Naive thymus-derived CD8-positive, alpha-beta T cell (primary cell): Measurements from ENCODE around the gene B3GALT4. TPM values are rescaled to one million over a fixed set of nuclear protein-coding genes. Genes with fewer than 3 reads are reported as not detected.
"Not testable (repeated sequence)": the region's sequence is repeated elsewhere in the genome, so short reads cannot be mapped to it uniquely, and the experiment has no call there.

Source experiments
- ATAC-seq, 2 donors: fragments of 150-1000 bp; cut with Tn5 transposase in 1 of 2; sonication (Bioruptor Pico), chemical (Tn5 transposase) in 1 of 2; 1 replicate in 1 of 2; 2 replicates in 1 of 2; pipeline ENCODE4 v1.10.0; 2021; ENCODE audit warnings: mild to moderate bottlenecking in 2 of 2, moderate library complexity in 2 of 2
- POLR2A ChIA-PET: fragments of 350-600 bp; sonication (Branson Sonifier 250); formaldehyde crosslinking; loops from one replicate; lab custom pipeline; 2021; ENCODE audit warnings: antibody characterized with exemption; lab: Charles Lee
- DNase-seq, 10 donors: peaks; one replicate each; pipeline versions ENCODE4 v3.0.0 to v3.0.0-alpha.2; 2020 to 2022
- H3K27ac Mint-ChIP-seq, 10 donors: one replicate each; pipeline ENCODE4 v1.8.0; 2020 to 2022; ENCODE audit warnings: mild to moderate bottlenecking in 10 of 10, mixed read lengths in 10 of 10, moderate library complexity in 4 of 10, inconsistent platforms in 1 of 10
- H3K27me3 Mint-ChIP-seq, 5 donors: one replicate each; pipeline ENCODE4 v1.8.0; 2021 to 2022; ENCODE audit warnings: mixed read lengths in 5 of 5
- H3K36me3 Mint-ChIP-seq, 3 donors: one replicate each; pipeline ENCODE4 v1.8.0; 2020 to 2022; ENCODE audit warnings: mixed read lengths in 3 of 3, mild to moderate bottlenecking in 2 of 3, inconsistent platforms in 1 of 3
- H3K4me1 Mint-ChIP-seq, 4 donors: one replicate each; pipeline ENCODE4 v1.8.0; 2021 to 2022; ENCODE audit warnings: mixed read lengths in 4 of 4
- H3K4me3 Mint-ChIP-seq, 10 donors: one replicate each; pipeline ENCODE4 v1.8.0; 2020 to 2022; ENCODE audit warnings: mild to moderate bottlenecking in 10 of 10, mixed read lengths in 10 of 10, moderate library complexity in 6 of 10, inconsistent platforms in 1 of 10
- H3K9me3 Mint-ChIP-seq, 9 donors: one replicate each; pipeline ENCODE4 v1.8.0; 2020 to 2022; ENCODE audit warnings: mixed read lengths in 9 of 9, mild to moderate bottlenecking in 3 of 9, inconsistent platforms in 1 of 9, moderate library complexity in 1 of 9
- polyA plus RNA-seq, 3 donors: library from polyadenylated mRNA; unstranded; fragments of 300-500 nt; fragmentation: Illumina TruSeq; gene quantifications; one replicate each; pipeline ENCODE4 v1.2.3, GENCODE V29; 2021
- total RNA-seq, 8 experiments: library from RNA in 2 of 8; stranded (reverse) in 2 of 8; gene quantifications; one replicate each; pipeline ENCODE4 v1.2.3 and lab custom pipeline; 2021 to 2026

The B3GALT4 gene
- total and polyA plus RNA-seq, 5 experiments from 2014 or later = 14.5 to 41.9 (median 20.4) TPM

DNA sequence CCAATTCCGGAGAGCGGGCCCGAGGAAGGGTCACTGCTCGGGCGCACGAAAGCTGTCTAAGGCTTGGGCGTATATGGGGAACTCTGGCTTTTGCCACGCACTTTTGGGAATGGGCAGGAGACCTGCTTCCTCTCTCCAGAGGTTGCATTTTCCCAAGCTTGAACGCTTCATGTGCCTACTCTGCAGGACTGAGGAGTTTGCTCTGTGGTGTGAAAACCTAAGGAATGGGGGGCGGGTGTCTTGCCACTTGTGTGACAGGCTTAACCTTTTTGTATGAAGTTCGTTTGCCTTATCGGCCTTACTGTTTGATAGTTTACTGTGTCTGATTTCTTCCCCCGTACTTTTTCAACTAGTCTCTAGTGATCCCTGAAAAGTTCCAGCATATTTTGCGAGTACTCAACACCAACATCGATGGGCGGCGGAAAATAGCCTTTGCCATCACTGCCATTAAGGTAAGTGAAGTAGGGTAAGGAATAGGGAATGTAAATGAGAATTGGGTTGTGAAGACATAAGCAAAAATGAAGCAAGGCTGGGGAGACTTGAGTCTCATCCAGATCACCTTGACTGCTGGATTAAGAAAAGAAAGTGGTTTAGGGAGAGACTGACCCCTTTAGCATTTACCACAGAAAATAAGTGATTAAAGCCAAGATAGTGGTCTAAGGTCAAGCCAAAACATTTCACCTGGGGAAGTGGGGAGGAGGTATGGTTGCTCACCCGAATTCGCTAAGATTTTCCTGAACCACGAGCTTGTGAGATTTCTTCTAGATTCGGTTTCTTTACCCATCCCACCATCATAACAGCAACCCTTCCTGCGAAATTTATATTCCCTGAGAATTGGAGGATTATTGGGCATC is 4.4 kb upstream of the B3GALT4 start:
- ATAC-seq = peak; percentile 1 to 8
- Mint-ChIP-seq H3K4me1 (peaks cover 35 to 75% (median 73%) of the 10 kb centered on the region in 4 donors), H3K4me3 (peak overlapping the region; percentile 92 to 99 (median 96)), H3K9me3 (no peaks in the 10 kb centered on the region), H3K27ac (peak overlapping the region; percentile 99 to 100 (median 99)), H3K36me3 (peaks cover 0 to 63% (median 8%) of the 10 kb centered on the region in 3 donors), H3K27me3 (no peaks in the 10 kb centered on the region)
- POLR2A ChIA-PET = interaction anchor here (0.8 to 5.4 kb wide), 30 partner anchors 10 to 427 kb away, joined by 3 to 93 read pairs (median 7); partner anchors contain the start of genes CUTA, PFDN6, RGL2 and RING1
- DNase-seq = no peak

- Mint-ChIP-seq H3K27ac (peak overlapping the region; percentile 99 to 100 (median 99)), H3K27me3 (no peaks in the 10 kb centered on the region), H3K9me3 (no peaks in the 10 kb centered on the region), H3K36me3 (peaks cover 0 to 59% (median 4%) of the 10 kb centered on the region in 3 donors), H3K4me3 (peak overlapping the region; percentile 92 to 99 (median 96)), H3K4me1 (peaks cover 36 to 82% (median 75%) of the 10 kb centered on the region in 4 donors)
- no peak for ATAC-seq
- POLR2A ChIA-PET = interaction anchor here (1.1 to 5.4 kb wide), 8 partner anchors 9 to 157 kb away, joined by 3 to 93 read pairs (median 44); partner anchors contain the start of genes PFDN6, RGL2, WDR46 and ZBTB22
- DNase-seq = no peak
Observed at GRCh38 chr6:33273129-33273923, 3.6 kb upstream of the B3GALT4 start.

DNA sequence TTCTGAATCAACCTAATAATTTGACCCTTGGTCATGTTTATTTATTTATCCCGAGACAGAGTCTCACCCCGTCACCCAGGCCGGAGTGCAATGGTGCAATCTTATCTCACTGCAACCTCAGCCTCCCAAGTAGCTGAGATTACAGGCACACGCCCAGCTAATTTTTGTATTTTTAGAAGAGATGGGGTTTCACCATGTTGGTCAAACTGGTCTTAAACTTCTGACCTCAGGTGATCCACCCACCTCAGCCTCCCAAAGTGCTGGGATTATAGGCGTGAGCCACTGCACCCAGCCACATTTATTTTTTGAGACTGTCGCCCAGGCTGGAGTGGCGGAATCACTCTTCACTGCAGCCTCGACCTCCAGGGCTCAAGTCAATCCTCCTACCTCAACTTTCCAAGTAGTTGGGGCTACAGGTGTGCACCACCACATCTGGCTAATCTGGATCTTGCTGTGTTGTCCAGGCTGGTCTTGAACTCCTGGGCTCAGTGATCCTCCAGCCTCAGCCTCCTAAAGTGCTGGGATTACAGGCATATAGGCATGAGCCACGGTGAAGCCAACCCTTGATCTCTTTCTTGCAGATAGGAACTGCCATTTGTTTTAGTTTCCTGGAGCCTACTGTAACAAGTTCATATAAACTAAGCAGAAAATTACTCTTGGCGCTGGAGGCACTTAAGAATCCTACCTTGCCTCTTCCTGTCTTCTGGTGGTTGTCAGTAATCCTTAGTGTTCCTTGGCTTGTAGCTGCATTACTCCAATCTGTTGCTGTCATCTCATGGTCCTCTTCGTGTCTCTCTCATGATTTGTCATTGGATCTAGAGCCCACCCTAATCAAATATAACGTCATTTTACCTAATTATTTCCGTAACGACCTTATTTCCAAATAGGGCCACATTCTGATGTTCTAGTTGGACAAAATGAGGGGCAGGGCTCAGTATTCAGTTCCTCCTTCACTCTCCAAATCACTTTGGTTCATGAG is 2.7 kb upstream of the B3GALT4 start:
- Mint-ChIP-seq H3K27ac (peak overlapping the region; percentile 25 to 100 (median 98)), H3K9me3 (no peaks in the 10 kb centered on the region), H3K27me3 (no peaks in the 10 kb centered on the region), H3K4me3 (peak overlapping the region; percentile 50 to 99 (median 96)), H3K36me3 (peaks cover 0 to 57% (median 4%) of the 10 kb centered on the region in 3 donors), H3K4me1 (peaks cover 39 to 88% (median 79%) of the 10 kb centered on the region in 4 donors)
- POLR2A ChIA-PET = interaction anchor here (1.1 kb wide), 1 partner anchor 25 kb away, joined by 3 read pairs; the partner anchor contains the start of gene RGL2
- DNase-seq (no peak), ATAC-seq (no peak)

GRCh38 chr6:33275795-33276580 is 935 bp upstream of the B3GALT4 start:
- ATAC-seq, H3K9me3 Mint-ChIP-seq, DNase-seq, H3K27me3 Mint-ChIP-seq: not testable (repeated sequence)
- POLR2A ChIA-PET = interaction anchor here (1.2 to 5.1 kb wide), 12 partner anchors 7 to 304 kb away, joined by 4 to 128 read pairs (median 13); partner anchors contain the start of genes PFDN6, RGL2, RING1 and TAPBP
- peak overlapping the region; percentile 78 to 92 (median 85) for H3K4me3 Mint-ChIP-seq
- peak overlapping the region in 9 of 10 donors; percentile 85 to 96 (median 90) for H3K27ac Mint-ChIP-seq
- H3K36me3 Mint-ChIP-seq = peaks cover 0 to 61% (median 2%) of the 10 kb centered on the region in 3 donors
- peaks cover 34 to 85% (median 80%) of the 10 kb centered on the region in 4 donors for H3K4me1 Mint-ChIP-seq

DNA sequence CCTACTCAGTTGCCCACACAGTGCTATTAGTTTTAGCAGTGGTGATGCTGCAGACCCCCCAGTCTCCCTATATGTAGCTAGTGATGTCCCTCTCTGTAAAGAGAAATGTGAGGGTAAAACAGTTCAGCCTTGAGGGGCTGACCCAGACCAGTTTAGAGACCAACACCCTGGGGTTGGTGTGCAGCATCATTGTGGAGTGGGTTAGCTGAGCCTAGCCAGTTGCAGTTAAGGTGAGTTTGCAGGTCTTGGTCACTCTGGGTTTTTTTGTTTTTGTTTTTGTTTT is 401 bp upstream of the B3GALT4 start:
- no peak for ATAC-seq
- Mint-ChIP-seq H3K27ac (peak overlapping the region in 9 of 10 donors; percentile 85 to 96 (median 90)), H3K36me3 (peaks cover 0 to 63% (median 2%) of the 10 kb centered on the region in 3 donors), H3K27me3 (no peaks in the 10 kb centered on the region), H3K4me1 (peaks cover 34 to 83% (median 79%) of the 10 kb centered on the region in 4 donors), H3K9me3 (no peaks in the 10 kb centered on the region), H3K4me3 (peak overlapping the region; percentile 78 to 92 (median 85))
- POLR2A ChIA-PET = interaction anchor here (0.6 to 5.1 kb wide), 21 partner anchors 8 to 431 kb away, joined by 3 to 128 read pairs (median 9); partner anchors contain the start of genes CUTA, PFDN6, PHF1 and PSMB9
- no peak for DNase-seq

DNA sequence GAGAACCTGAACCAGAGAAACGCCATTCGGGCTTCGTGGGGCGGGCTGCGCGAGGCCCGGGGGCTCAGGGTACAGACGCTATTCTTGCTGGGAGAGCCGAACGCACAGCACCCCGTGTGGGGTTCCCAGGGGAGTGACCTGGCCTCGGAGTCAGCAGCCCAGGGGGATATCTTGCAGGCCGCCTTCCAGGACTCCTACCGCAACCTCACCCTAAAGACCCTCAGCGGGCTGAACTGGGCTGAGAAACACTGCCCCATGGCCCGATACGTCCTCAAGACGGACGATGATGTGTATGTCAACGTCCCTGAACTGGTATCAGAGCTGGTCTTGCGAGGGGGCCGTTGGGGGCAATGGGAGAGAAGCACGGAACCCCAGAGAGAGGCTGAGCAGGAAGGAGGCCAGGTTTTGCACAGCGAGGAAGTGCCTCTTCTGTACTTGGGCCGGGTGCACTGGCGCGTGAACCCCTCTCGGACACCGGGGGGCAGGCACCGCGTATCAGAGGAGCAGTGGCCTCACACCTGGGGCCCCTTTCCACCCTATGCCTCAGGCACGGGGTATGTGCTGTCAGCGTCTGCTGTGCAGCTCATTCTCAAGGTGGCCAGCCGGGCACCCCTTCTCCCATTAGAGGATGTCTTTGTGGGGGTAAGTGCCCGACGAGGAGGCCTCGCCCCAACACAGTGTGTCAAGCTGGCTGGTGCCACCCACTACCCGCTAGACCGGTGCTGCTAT is 904 bp downstream of the B3GALT4 start:
- DNase-seq (peak in 4 of 10 donors; percentile 18 to 34 (median 30)), ATAC-seq (peak; percentile 50 to 51)
- Mint-ChIP-seq H3K9me3 (no peaks in the 10 kb centered on the region), H3K36me3 (peaks cover 0 to 66% (median 2%) of the 10 kb centered on the region in 3 donors), H3K27ac (peak overlapping the region; percentile 72 to 97 (median 94)), H3K4me3 (peak overlapping the region; percentile 88 to 96 (median 92)), H3K27me3 (no peaks in the 10 kb centered on the region), H3K4me1 (peaks cover 29 to 73% (median 70%) of the 10 kb centered on the region in 4 donors)
- POLR2A ChIA-PET = interaction anchor here (0.9 to 5.1 kb wide), 26 partner anchors 9 to 433 kb away, joined by 3 to 128 read pairs (median 8); partner anchors contain the start of genes CUTA, PFDN6, PHF1 and PSMB9

- Mint-ChIP-seq H3K27ac (peak overlapping the region; percentile 8 to 97 (median 90)), H3K27me3 (no peaks in the 10 kb centered on the region), H3K36me3 (peaks cover 0 to 63% (median 2%) of the 10 kb centered on the region in 3 donors), H3K4me1 (peaks cover 24 to 68% (median 64%) of the 10 kb centered on the region in 4 donors), H3K9me3 (no peaks in the 10 kb centered on the region), H3K4me3 (peak overlapping the region; percentile 88 to 96 (median 92))
- no peak for DNase-seq
- ATAC-seq = no peak
- POLR2A ChIA-PET = interaction anchor here (0.9 to 5.1 kb wide), 14 partner anchors 11 to 306 kb away, joined by 3 to 128 read pairs (median 13); partner anchors contain the start of genes CUTA, PFDN6, PHF1 and RGL2
Observed at GRCh38 chr6:33278392-33278741, 1.4 kb downstream of the B3GALT4 start.

GRCh38 chr6:33278810-33279209 is 1.9 kb downstream of the B3GALT4 start:
- POLR2A ChIA-PET = interaction anchor here (0.9 to 5.1 kb wide), 8 partner anchors 10 to 132 kb away, joined by 6 to 128 read pairs (median 36); partner anchors contain the start of genes PFDN6, PHF1, RGL2 and TAPBP
- H3K27ac Mint-ChIP-seq = peak overlapping the region in 7 of 10 donors; percentile 58 to 97 (median 86)
- DNase-seq (no peak), ATAC-seq (no peak)
- H3K9me3 Mint-ChIP-seq = no peaks in the 10 kb centered on the region
- peak overlapping the region; percentile 62 to 96 (median 90) for H3K4me3 Mint-ChIP-seq
- H3K27me3 Mint-ChIP-seq = no peaks in the 10 kb centered on the region
- peaks cover 0 to 62% (median 2%) of the 10 kb centered on the region in 3 donors for H3K36me3 Mint-ChIP-seq
- H3K4me1 Mint-ChIP-seq = peaks cover 24 to 65% (median 61%) of the 10 kb centered on the region in 4 donors

GRCh38 chr6:33279257-33279695 is 2.4 kb downstream of the B3GALT4 start:
- H3K27me3 Mint-ChIP-seq = no peaks in the 10 kb centered on the region
- H3K27ac Mint-ChIP-seq = peak overlapping the region in 7 of 10 donors; percentile 25 to 97 (median 68)
- peak overlapping the region in 2 of 10 donors; percentile 4 to 62 for H3K4me3 Mint-ChIP-seq
- DNase-seq = no peak
- H3K4me1 Mint-ChIP-seq = peaks cover 22 to 61% (median 58%) of the 10 kb centered on the region in 4 donors
- no peaks in the 10 kb centered on the region for H3K9me3 Mint-ChIP-seq
- peaks cover 0 to 62% (median 4%) of the 10 kb centered on the region in 3 donors for H3K36me3 Mint-ChIP-seq
- no peak for ATAC-seq
- POLR2A ChIA-PET = interaction anchor here (1.0 to 5.1 kb wide), 5 partner anchors 10 to 66 kb away, joined by 4 to 128 read pairs (median 71); partner anchors contain the start of genes PFDN6, RGL2, TAPBP and WDR46
